Stimulated activated effector memory CD8-positive, alpha-beta T cell treated with anti-CD3 and anti-CD28 coated beads, Interleukin-12 subunit alpha, Interleukin-12 subunit beta, amount 100 ng/mL, for 72 hours (primary cell): ENCODE data around the gene PHF13.

Source experiments
- ATAC-seq: fragments of 150-1000 bp; cut with Tn5 transposase; 2 replicates; pipeline ENCODE4 v1.10.0; 2021
- DNase-seq, 2 donors: peaks; one replicate each; pipeline ENCODE4 v3.0.0; 2021 to 2022; ENCODE audit warnings: low spot score in 2 of 2
- H3K27ac Mint-ChIP-seq: one replicate; pipeline ENCODE4 v1.8.0; 2022; ENCODE audit warnings: mild to moderate bottlenecking, mixed read lengths
- H3K36me3 Mint-ChIP-seq: one replicate; pipeline ENCODE4 v1.8.0; 2022; ENCODE audit warnings: mild to moderate bottlenecking, mixed read lengths
- H3K4me1 Mint-ChIP-seq: one replicate; pipeline ENCODE4 v1.8.0; 2022; ENCODE audit warnings: mixed read lengths
- H3K4me3 Mint-ChIP-seq: one replicate; pipeline ENCODE4 v1.8.0; 2022; ENCODE audit warnings: mild to moderate bottlenecking, mixed read lengths
- H3K9me3 Mint-ChIP-seq: one replicate; pipeline ENCODE4 v1.8.0; 2022; ENCODE audit warnings: mixed read lengths

The PHF13 gene

DNA sequence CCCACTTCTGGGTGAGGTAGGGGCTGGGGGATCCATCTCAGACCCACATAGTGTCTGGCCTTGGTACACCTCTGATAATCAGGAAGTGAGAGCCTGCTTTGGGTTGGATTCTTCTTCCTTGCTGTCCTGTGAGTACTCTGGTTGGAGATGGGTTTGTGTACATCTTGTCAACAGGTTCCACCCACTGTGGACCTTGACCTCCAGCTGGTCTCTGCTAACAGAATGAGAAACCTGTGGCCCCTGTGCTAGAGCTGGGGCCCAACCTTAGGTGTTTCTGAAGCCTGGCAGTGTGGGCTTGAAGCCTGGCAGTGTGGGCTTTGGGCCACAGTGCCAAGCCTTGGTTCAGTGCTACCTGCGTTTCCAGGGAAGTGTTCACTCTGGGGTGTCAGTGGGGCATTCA, 31.2 kb upstream of the PHF13 start:
- peaks cover 48% of the 10 kb centered on the region for H3K4me1 Mint-ChIP-seq
- DNase-seq (no peak), ATAC-seq (no peak)
- H3K27ac Mint-ChIP-seq: peak overlapping the region; percentile 95
- peaks cover 33% of the 10 kb centered on the region for H3K36me3 Mint-ChIP-seq
- no peaks in the 10 kb centered on the region for H3K9me3 Mint-ChIP-seq
- H3K4me3 Mint-ChIP-seq: peak overlapping the region; percentile 91

DNA sequence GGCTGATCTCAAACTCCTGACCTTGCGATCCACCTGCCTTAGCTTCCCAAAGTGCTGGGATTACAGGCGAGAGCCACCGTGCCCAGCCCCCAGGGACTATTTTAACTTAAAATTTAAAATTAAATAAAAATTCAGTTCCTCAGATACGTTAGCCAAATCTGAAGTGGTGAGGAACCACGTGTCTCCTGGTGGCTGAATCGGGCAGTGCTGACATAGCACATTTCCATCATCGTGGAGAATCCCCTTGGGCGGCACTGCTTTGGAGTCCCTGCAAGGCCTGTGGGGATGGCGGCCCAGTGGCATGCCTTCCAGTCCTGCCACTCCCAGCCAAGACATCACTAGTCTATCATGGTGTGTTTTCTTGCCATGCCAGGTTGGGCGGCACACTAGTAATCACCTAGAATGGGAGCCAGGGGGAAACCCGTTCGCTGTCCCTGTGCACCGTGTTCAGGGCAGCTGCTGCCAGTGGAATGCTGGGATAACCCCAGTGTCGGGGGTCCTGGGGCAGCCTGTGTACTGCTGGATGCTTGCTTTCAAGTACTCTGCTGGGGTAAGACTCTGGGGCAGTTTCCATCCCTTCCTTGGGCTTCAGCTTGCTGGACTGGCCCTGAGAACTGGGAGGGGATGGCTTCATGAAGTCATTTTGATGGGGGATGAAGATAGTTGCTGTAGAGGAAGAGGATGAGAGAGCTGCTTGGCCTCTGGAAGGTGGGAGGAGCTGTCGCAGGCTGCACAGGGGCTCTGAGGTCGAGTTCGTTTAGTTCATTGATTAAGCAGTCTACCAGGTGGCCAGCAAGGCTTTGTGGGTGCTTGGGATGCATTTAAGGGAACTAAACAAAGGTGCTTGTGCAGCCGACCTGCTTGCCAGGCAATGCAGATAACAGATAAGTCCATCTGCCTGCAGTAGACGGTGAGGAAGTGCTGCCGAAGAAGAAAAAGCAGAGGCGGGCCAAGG, 29.1 kb upstream of the PHF13 start:
- Mint-ChIP-seq H3K4me3 (no peak overlapping the region), H3K27ac (peak overlapping the region; percentile 69), H3K4me1 (peaks cover 41% of the 10 kb centered on the region)

DNA sequence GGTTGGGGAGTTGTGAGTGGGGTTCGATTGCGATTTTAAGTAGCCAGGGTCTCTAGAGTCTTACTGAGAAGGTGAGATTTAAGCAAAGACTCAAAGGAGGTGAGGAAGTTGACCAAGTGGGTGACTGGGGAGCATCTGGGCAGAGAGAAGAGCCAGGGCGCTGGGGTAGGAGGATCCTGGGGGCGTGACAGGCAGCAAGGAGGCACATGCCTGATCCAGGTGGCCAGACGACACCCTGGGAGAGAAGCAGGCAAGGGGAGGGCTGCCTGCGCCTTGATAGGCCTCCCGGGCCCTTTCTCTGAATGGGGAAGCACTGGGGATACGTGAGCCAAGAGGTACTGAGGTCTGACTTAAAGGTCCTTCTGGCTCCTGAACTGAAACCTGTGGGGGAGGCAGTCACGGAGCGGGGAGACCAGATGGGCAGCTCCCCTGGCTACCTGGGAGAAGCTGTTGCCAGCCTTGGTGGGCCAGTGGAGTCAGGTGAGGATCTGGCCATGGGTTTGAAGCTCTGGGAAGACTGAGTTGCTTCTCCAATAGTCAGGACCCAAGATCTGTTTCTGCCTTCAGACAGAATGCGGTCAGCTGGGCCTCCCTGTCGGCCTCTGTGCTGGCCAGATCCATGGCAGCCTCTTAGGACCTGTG, 28.3 kb upstream of the PHF13 start:
- Mint-ChIP-seq H3K4me1 (peaks cover 37% of the 10 kb centered on the region), H3K9me3 (no peaks in the 10 kb centered on the region), H3K4me3 (no peak overlapping the region), H3K36me3 (peaks cover 40% of the 10 kb centered on the region), H3K27ac (peak overlapping the region; percentile 69)
- no peak for ATAC-seq
- DNase-seq: no peak

More for the DNA sequence above, 29.1 kb upstream of the PHF13 start:
- no peak for DNase-seq
- Mint-ChIP-seq H3K9me3 (no peaks in the 10 kb centered on the region), H3K36me3 (peaks cover 39% of the 10 kb centered on the region)
- no peak for ATAC-seq

DNA sequence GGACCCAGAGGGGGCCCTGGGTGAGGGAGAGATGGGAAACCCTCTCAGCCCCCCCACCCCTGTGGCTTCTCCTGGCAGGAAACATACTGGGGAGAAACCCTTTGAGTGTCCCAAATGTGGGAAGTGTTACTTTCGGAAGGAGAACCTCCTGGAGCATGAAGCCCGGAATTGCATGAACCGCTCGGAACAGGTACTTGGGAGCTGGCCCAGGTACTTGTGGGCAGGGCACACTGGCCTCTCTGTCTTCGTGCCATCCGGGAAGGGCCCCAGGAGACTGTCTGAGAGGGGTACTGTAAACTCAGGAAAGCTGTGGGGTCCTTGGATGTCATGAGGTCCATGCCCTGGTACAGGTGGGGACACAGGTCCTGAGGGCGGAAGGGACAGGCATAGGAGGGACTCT, 27.7 kb upstream of the PHF13 start:
- H3K36me3 Mint-ChIP-seq: peaks cover 43% of the 10 kb centered on the region
- no peak overlapping the region for H3K27ac Mint-ChIP-seq
- DNase-seq (no peak), ATAC-seq (no peak)
- H3K9me3 Mint-ChIP-seq: no peaks in the 10 kb centered on the region
- H3K4me1 Mint-ChIP-seq: peaks cover 36% of the 10 kb centered on the region
- no peak overlapping the region for H3K4me3 Mint-ChIP-seq

DNA sequence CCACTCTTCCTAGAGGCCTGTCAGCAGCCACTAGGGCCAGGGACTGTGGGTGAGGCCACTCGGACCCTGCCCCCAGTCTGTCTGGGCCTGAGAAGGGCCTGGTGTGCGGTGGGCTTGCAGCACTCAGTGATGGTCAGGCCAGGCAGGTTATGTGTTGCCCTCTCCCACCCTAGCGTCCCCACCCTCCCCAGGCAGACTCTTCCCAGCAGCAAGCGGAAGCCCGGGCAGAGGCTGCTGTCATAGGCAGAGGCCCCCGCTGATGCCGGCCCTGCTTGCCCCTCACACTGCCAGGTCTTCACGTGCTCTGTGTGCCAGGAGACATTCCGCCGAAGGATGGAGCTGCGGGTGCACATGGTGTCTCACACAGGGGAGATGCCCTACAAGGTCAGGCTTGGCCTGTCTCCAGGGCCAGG, 27.1 kb upstream of the PHF13 start:
- ATAC-seq: peak; percentile 5
- Mint-ChIP-seq H3K4me3 (no peak overlapping the region), H3K4me1 (peaks cover 36% of the 10 kb centered on the region), H3K9me3 (no peaks in the 10 kb centered on the region), H3K36me3 (peaks cover 48% of the 10 kb centered on the region), H3K27ac (peak overlapping the region; percentile 86)
- DNase-seq: no peak

DNA sequence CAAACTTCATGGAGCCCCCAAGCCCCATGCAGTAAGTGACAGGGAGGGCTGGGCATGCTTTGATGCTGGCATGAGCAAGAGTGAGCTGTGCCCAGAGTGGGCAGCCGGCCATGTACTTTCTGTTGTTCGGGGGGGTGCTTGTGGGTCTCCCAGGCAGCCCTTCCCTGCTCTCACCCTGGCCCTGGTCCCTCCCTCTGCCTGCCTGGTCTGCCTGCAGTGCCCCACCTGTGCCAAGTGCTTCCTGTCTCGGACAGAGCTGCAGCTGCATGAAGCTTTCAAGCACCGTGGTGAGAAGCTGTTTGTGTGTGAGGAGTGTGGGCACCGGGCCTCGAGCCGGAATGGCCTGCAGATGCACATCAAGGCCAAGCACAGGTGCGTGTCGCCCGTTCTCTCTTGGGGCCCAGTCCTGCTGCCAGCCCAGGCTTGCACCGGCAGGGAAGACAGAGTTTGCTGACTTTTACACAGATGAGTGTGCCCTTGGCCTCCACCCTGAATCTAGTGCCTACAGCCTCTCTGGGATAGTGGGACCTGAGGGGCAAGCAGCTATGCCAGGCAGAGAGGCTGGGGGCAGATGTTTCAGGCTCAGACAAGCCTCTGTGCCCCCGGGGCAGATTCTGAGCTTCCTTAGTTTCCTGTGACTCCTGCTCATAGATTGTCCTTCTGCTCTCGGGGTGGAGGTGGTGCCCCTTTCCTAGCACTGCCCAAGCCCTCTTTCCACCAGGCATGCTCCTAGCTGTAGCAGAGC, 26.1 kb upstream of the PHF13 start:
- H3K4me3 Mint-ChIP-seq: no peak overlapping the region
- peaks cover 33% of the 10 kb centered on the region for H3K4me1 Mint-ChIP-seq
- ATAC-seq (no peak), DNase-seq (no peak)
- H3K9me3 Mint-ChIP-seq: no peaks in the 10 kb centered on the region
- H3K27ac Mint-ChIP-seq: peak overlapping the region; percentile 86
- peaks cover 58% of the 10 kb centered on the region for H3K36me3 Mint-ChIP-seq

- H3K36me3 Mint-ChIP-seq: peaks cover 66% of the 10 kb centered on the region
- DNase-seq (no peak), ATAC-seq (no peak)
- peak overlapping the region; percentile 86 for H3K27ac Mint-ChIP-seq
- H3K9me3 Mint-ChIP-seq: no peaks in the 10 kb centered on the region
- peaks cover 30% of the 10 kb centered on the region for H3K4me1 Mint-ChIP-seq
- no peak overlapping the region for H3K4me3 Mint-ChIP-seq
These were observed 25.2 kb upstream of the PHF13 start for GRCh38 chr1:6588128-6588892.

- peak overlapping the region; percentile 50 for H3K27ac Mint-ChIP-seq
- DNase-seq: no peak
- H3K36me3 Mint-ChIP-seq: peaks cover 66% of the 10 kb centered on the region
- no peak overlapping the region for H3K4me3 Mint-ChIP-seq
- ATAC-seq: no peak
- peaks cover 30% of the 10 kb centered on the region for H3K4me1 Mint-ChIP-seq
- no peaks in the 10 kb centered on the region for H3K9me3 Mint-ChIP-seq
These were observed 24.5 kb upstream of the PHF13 start for GRCh38 chr1:6588893-6589520.

- peaks cover 25% of the 10 kb centered on the region for H3K4me1 Mint-ChIP-seq
- H3K4me3 Mint-ChIP-seq: no peak overlapping the region
- no peaks in the 10 kb centered on the region for H3K9me3 Mint-ChIP-seq
- H3K27ac Mint-ChIP-seq: peak overlapping the region; percentile 50
- H3K36me3 Mint-ChIP-seq: peaks cover 70% of the 10 kb centered on the region
- DNase-seq: no peak
- ATAC-seq: no peak
These were observed 23.5 kb upstream of the PHF13 start for GRCh38 chr1:6590046-6590445.

DNA sequence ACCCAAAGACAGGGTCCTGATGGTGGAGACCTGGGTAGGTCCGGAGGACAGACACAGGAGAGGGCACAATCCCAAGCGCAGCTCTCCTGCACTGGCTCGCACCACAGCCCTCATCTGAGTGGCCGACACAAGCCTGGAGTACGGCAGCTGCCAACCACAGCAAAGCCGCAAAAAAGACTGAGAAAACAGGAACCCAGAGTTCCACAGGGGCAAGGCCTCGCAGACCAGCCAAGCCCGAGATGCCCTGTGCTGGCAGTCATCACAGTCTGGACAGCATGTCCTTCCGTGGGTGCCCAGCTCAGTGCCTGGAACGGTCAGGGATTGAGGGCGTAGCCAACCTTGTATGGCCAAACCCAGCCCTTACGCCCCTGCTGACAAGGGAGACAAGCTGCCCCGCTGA, 22.3 kb upstream of the PHF13 start:
- H3K36me3 Mint-ChIP-seq: peaks cover 79% of the 10 kb centered on the region
- no peak for ATAC-seq
- H3K4me3 Mint-ChIP-seq: no peak overlapping the region

GRCh38 chr1:6591644-6592043, 21.9 kb upstream of the PHF13 start:
- Mint-ChIP-seq H3K4me3 (no peak overlapping the region), H3K36me3 (peaks cover 83% of the 10 kb centered on the region), H3K4me1 (peaks cover 37% of the 10 kb centered on the region), H3K27ac (peak overlapping the region; percentile 50), H3K9me3 (no peaks in the 10 kb centered on the region)
- ATAC-seq (no peak), DNase-seq (no peak)

More for the DNA sequence above, 22.3 kb upstream of the PHF13 start:
- DNase-seq: no peak
- Mint-ChIP-seq H3K9me3 (no peaks in the 10 kb centered on the region), H3K27ac (peak overlapping the region; percentile 50), H3K4me1 (peaks cover 34% of the 10 kb centered on the region)

GRCh38 chr1:6592441-6592840, 21.1 kb upstream of the PHF13 start:
- ATAC-seq: no peak
- Mint-ChIP-seq H3K36me3 (peaks cover 91% of the 10 kb centered on the region), H3K9me3 (no peaks in the 10 kb centered on the region), H3K4me1 (peaks cover 37% of the 10 kb centered on the region), H3K4me3 (no peak overlapping the region), H3K27ac (peak overlapping the region; percentile 50)
- DNase-seq: no peak

DNA sequence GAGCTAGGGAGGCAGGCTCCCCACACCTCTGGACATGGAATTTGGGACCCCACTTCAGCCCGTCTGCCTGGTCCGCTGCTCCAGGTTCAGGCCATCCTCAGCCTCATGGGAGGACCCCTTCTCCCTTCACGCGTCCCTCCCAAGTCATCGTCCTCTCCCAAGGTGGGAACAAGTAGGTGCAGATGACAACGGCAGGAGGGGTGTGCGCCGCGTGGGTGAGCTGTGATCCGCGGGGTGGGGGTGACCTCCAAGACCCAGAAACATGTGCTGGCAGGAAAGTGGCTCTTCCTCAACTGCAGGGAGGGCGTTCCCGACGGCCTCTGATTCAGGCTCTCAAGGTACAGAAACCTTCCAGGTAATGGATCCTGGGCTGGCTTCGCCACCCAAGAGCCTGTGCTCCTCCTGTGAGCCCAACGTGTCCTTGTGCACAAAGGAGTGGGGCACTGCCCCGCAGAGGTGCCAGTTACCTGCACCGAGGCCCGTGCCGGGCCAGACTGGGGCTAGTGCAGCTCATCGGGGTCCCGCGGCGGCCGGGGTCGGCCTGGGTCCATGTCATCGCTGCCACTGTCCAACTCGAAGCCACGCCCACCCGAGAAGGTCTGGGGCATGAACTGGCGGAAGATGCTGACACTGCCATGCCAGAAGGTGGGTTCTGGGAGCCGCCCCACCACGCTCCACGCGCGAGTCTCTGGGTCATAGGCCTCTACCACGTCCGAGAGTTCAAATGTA, 20.5 kb upstream of the PHF13 start:
- ATAC-seq (no peak), DNase-seq (no peak)
- Mint-ChIP-seq H3K36me3 (peaks cover 97% of the 10 kb centered on the region), H3K4me1 (peaks cover 43% of the 10 kb centered on the region), H3K27ac (peak overlapping the region; percentile 50), H3K9me3 (no peaks in the 10 kb centered on the region), H3K4me3 (no peak overlapping the region)

- H3K4me3 Mint-ChIP-seq: no peak overlapping the region
- H3K4me1 Mint-ChIP-seq: peaks cover 43% of the 10 kb centered on the region
- DNase-seq (no peak), ATAC-seq (no peak)
- peaks cover 99% of the 10 kb centered on the region for H3K36me3 Mint-ChIP-seq
- H3K27ac Mint-ChIP-seq: no peak overlapping the region
- no peaks in the 10 kb centered on the region for H3K9me3 Mint-ChIP-seq
These were observed 19.7 kb upstream of the PHF13 start for GRCh38 chr1:6593810-6594209.
